Measurements from ENCODE around the gene MAST1. TPM values are rescaled to one million over a fixed set of nuclear protein-coding genes. Genes with fewer than 3 reads are reported as not detected.
"Not testable (repeated sequence)": the region's sequence is repeated elsewhere in the genome, so short reads cannot be mapped to it uniquely, and the experiment has no call there.

Gene MAST1
- total RNA-seq, 2 donors from 2014 or later, result 0.31 TPM; not detected in 1

DNA sequence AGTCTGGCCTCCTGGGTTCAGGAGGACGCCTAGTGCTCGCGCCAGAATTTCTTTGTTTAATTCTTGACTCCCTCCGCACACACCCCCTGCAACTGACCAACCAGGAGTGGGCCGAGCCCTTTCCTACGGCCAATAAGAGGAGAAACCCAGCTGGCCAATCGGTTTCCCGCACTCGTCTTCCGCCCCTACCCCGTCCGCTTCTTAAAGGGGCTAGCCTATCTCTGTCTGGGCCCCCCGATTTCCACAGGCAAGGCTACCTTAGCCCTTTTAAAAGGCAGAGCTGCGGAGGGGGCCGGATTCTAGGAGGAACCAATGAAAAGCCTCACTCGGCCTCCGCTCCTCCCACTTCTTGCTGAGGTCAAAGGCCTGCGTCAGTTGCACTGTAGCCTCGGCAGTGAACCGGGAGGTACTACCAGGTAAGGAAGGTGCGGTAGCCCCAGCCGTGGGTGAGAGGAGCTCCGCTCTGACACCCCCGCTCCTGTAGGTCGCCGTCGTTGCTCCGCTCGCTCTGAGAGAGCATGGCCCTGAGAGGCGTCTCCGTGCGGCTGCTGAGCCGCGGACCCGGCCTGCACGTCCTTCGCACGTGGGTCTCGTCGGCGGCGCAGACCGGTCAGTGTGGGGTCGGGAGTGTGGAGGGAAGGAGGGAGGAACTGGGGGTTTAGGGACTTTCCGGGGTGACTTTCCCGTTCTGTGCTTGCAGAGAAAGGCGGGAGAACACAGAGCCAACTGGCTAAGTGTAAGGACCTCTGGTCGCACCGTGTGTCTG lies 52.7 kb downstream of the MAST1 start, which contains the start of gene GCDH:
TSS of gene GCDH (plus strand) at position 374 of the 766 bp plus-strand sequence. CDS start at position 519, 145 bp downstream.
- Mint-ChIP-seq H3K27me3 (no peaks in the 10 kb centered on the region), H3K27ac (peak within 1 kb of the TSS; percentile 68 to 93)

DNA sequence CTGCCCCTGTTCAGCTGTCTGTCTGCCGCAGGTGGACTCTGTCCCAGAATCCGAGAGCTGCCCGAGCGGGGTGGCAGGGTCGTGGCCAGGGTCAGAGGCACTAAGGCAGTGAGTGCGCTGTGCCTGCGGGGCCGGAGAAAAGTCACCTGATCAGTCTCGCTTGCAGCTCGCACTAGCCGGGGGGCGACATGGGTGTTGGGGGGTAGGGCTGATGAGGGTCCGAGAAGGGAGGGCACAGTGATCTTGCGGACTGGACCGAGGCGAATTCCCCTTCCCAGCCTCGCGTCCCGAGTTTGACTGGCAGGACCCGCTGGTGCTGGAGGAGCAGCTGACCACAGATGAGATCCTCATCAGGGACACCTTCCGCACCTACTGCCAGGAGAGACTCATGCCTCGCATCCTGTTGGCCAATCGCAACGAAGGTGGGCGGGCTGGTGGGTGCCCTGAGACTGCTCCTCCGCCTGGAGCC lies 53.3 kb downstream of the MAST1 start:
- Mint-ChIP-seq H3K4me1 (ENCODE audit: low read depth in 2 of 2) (peaks cover 17 to 18% of the 10 kb centered on the region in 2 donors), H3K27ac (peak overlapping the region; percentile 68 to 93)
- no peak for ATAC-seq

More for the DNA sequence above, 52.7 kb downstream of the MAST1 start, which contains the start of gene GCDH:
- peak within 1 kb of the TSS; percentile 90 for H3K4me3 Mint-ChIP-seq
- ATAC-seq, result peak; percentile 98 to 99
- H3K36me3 Mint-ChIP-seq, result peaks cover 6% of the 10 kb centered on the region
- H3K4me1 Mint-ChIP-seq (ENCODE audit: low read depth in 2 of 2), result peaks cover 17 to 18% of the 10 kb centered on the region in 2 donors
- no peaks in the 10 kb centered on the region for H3K9me3 Mint-ChIP-seq
- DNase-seq (ENCODE audit: low spot score), result peak; percentile 98

GRCh38 chr19:12893582-12893981 lies 55.3 kb downstream of the MAST1 start:
- H3K9me3 Mint-ChIP-seq, result no peaks in the 10 kb centered on the region
- no peaks in the 10 kb centered on the region for H3K27me3 Mint-ChIP-seq

More for the DNA sequence above, 53.3 kb downstream of the MAST1 start:
- no peaks in the 10 kb centered on the region for H3K27me3 Mint-ChIP-seq
- peaks cover 6% of the 10 kb centered on the region for H3K36me3 Mint-ChIP-seq
- no peaks in the 10 kb centered on the region for H3K9me3 Mint-ChIP-seq
- peak overlapping the region; percentile 90 for H3K4me3 Mint-ChIP-seq
- no peak for DNase-seq (ENCODE audit: low spot score)

GRCh38 chr19:12896460-12896859 lies 58.1 kb downstream of the MAST1 start:
- Mint-ChIP-seq H3K4me3 (no peak overlapping the region), H3K36me3 (peaks cover 10% of the 10 kb centered on the region), H3K27me3 (no peaks in the 10 kb centered on the region), H3K4me1 (ENCODE audit: low read depth in 2 of 2) (peaks cover 18 to 24% of the 10 kb centered on the region in 2 donors), H3K9me3 (no peaks in the 10 kb centered on the region), H3K27ac (no peak overlapping the region)
- DNase-seq (ENCODE audit: low spot score) (no peak), ATAC-seq (no peak)

More at GRCh38 chr19:12893582-12893981, 55.3 kb downstream of the MAST1 start:
- Mint-ChIP-seq H3K4me3 (peak overlapping the region; percentile 38), H3K4me1 (ENCODE audit: low read depth in 2 of 2) (peaks cover 18 to 21% of the 10 kb centered on the region in 2 donors), H3K27ac (no peak overlapping the region), H3K36me3 (peaks cover 10% of the 10 kb centered on the region)
- ATAC-seq, result no peak
- DNase-seq (ENCODE audit: low spot score), result no peak

DNA sequence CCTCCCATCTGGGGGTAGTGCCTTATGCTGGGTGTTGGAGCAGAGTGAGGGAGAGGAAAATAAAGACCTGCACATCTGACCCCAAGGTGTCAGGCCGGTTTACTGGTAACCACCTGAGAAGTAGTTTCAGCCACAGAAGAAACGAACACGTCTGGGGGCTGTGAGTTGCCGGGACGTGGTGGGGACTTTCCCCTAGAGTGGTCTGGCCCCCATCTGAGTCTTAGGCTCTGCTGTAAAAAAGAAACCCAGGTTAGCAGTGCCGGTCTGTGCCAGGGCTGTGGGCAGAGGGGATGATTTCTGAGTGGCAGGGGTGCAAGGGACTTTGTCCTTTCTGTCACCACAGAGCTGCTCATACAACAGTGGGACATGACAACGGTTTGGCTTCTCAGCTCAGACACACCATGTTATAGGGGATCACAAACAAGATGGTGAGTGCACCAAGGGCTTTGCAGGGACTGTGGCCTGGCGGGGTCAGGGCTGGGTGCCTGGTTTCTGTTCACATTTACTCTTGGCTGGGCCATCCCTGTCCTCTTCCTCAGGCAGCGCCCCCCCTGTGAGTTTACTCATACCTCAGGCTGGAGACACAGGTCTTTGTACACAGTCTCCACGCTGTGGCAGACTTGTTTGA lies 61.7 kb downstream of the MAST1 start:
- Mint-ChIP-seq H3K4me3 (peak overlapping the region; percentile 75), H3K27me3 (no peaks in the 10 kb centered on the region), H3K27ac (peak overlapping the region; percentile 67 to 73), H3K9me3 (no peaks in the 10 kb centered on the region), H3K4me1 (ENCODE audit: low read depth in 2 of 2) (peaks cover 9 to 18% of the 10 kb centered on the region in 2 donors), H3K36me3 (peaks cover 7% of the 10 kb centered on the region)
- ATAC-seq (peak; percentile 93 to 97), DNase-seq (ENCODE audit: low spot score) (peak; percentile 75)

DNA sequence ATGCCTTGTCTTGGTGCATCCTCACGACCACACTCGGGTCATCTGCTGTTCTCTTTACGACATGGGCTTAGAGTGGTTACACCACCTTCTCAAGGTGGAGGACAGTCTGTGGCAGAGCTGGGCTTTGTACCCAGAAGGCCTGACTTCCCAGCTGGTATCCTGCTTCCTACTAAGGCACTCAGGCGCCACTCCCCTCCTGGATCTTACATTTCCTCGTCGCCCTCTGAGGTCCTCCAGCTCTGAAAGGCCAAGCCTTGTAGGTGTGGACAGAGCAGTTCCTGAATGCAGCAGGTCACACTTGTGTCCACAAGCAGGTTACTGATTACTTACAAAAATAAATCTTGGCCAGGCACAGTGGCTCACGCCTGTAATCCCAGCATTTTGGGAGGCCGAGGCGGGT lies 68.9 kb downstream of the MAST1 start:
- H3K27ac Mint-ChIP-seq, result no peak overlapping the region
- H3K4me3 Mint-ChIP-seq, result no peak overlapping the region
- no peak for ATAC-seq
- DNase-seq (ENCODE audit: low spot score), result no peak
- H3K27me3 Mint-ChIP-seq, result no peaks in the 10 kb centered on the region
- H3K9me3 Mint-ChIP-seq, result no peaks in the 10 kb centered on the region
- H3K36me3 Mint-ChIP-seq, result no peaks in the 10 kb centered on the region
- H3K4me1 Mint-ChIP-seq (ENCODE audit: low read depth in 2 of 2), result peaks cover 4 to 7% of the 10 kb centered on the region in 2 donors

GRCh38 chr19:12912571-12912970 lies 74.3 kb downstream of the MAST1 start:
- Mint-ChIP-seq H3K4me3 (no peak overlapping the region), H3K9me3 (no peaks in the 10 kb centered on the region), H3K27me3 (no peaks in the 10 kb centered on the region), H3K36me3 (no peaks in the 10 kb centered on the region), H3K4me1 (ENCODE audit: low read depth in 2 of 2) (peaks cover 24 to 27% of the 10 kb centered on the region in 2 donors), H3K27ac (no peak overlapping the region)
- ATAC-seq (no peak), DNase-seq (ENCODE audit: low spot score) (no peak)

- H3K36me3 Mint-ChIP-seq, result no peaks in the 10 kb centered on the region
Measured at GRCh38 chr19:12913011-12913561, 74.8 kb downstream of the MAST1 start.

DNA sequence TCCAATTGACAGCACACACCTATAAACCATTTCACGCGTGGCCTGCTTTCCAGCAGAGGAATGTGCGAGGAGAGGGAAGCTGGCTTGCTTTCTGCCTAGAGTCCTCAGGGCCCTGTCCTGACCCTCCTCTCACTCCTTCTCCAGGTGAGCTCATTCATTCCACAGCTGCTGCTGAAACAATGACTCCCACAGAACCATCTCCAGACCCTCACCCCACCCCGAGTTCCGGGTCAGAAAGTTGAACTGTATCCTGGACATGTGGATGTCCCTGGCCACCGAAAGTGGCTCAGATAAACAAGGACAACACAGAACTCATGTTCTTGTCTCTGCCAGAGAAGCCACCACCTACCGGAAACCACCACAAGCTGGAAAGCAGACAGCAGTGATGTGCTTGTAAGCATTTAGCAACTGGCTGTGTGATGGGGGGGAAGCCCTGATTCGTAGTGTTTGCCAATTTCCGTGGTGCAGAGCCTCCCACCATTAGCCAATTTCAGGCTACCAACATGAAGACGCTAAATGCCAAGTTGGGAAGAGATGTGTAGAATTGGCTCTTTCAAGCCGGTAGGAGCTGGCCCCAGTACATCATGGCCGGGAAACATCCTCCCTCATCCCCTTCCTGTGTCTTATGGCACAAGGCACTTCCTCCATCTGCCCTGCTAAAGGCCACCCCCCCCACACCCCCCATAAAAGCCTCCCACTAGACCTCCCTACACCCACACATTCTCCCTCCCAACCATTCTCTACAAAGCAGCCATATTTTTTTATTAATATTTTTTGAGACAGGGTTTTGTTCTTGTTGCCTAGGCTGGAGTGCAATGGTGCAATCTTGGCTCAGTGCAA lies 75.8 kb downstream of the MAST1 start:
- Mint-ChIP-seq H3K27me3 (no peaks in the 10 kb centered on the region), H3K4me3 (peak overlapping the region; percentile 54), H3K27ac (peak overlapping the region; percentile 83 to 89), H3K4me1 (ENCODE audit: low read depth in 2 of 2) (peaks cover 27 to 30% of the 10 kb centered on the region in 2 donors), H3K36me3 (no peaks in the 10 kb centered on the region), H3K9me3 (no peaks in the 10 kb centered on the region)
- DNase-seq (ENCODE audit: low spot score), result peak; percentile 78
- ATAC-seq, result peak; percentile 75 to 81

More at GRCh38 chr19:12913011-12913561, 74.8 kb downstream of the MAST1 start:
- ATAC-seq (no peak), DNase-seq (ENCODE audit: low spot score) (no peak)
- Mint-ChIP-seq H3K4me1 (ENCODE audit: low read depth in 2 of 2) (peaks cover 24 to 27% of the 10 kb centered on the region in 2 donors), H3K9me3 (no peaks in the 10 kb centered on the region), H3K27ac (peak overlapping the region; percentile 83 to 89), H3K27me3 (no peaks in the 10 kb centered on the region), H3K4me3 (peak overlapping the region; percentile 54)

DNA sequence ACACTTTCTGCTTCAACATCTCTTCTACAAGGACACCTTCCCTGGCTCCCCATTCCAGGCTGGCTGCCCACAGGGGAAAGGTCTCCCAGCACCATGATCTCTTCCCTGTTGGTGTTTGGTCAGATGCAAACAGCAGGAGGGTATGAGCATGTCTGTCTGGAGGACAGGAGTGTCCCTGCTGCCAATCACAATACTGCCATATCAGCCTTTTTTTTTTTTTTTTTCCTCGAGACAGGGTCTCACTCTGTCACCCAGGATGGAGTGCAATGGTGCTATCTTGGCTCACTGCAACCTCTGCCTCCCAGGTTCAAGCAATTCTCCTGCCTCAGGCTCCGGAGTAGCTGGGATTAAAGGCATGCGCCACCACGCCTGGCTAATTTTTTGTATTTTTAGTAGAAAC lies 77.5 kb downstream of the MAST1 start:
- Mint-ChIP-seq H3K4me1 (ENCODE audit: low read depth in 2 of 2) (peaks cover 30 to 37% of the 10 kb centered on the region in 2 donors), H3K4me3 (peak overlapping the region; percentile 2), H3K27ac (peak overlapping the region in 1 of 2 donors; percentile 47)
- not testable (repeated sequence) for DNase-seq (ENCODE audit: low spot score); H3K27me3 Mint-ChIP-seq; H3K36me3 Mint-ChIP-seq; H3K9me3 Mint-ChIP-seq; ATAC-seq

DNA sequence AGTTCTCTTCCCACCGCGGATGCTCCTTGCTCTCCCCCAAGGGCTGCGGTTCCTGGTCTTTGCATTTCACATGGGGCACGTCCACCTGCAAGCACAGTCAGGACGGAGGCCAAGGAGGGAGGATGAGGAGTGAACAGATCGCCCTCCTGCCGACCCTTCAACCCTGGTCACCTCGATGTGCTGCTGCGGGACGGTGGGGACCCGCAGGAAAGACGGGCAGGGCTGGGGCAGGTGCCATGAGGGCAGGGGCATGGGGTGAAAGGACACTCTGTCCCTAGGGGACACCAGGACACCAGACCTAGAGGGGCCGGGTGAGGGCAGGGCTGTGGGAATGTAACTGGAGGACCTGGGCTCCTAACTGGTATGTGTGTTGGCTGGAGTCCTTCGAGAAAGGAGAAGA lies 79.9 kb downstream of the MAST1 start:
- peaks cover 6% of the 10 kb centered on the region for H3K36me3 Mint-ChIP-seq

GRCh38 chr19:12921047-12921446 lies 82.7 kb downstream of the MAST1 start:
- H3K4me3 Mint-ChIP-seq, result no peak overlapping the region
- peaks cover 8% of the 10 kb centered on the region for H3K36me3 Mint-ChIP-seq
- H3K27me3 Mint-ChIP-seq, result no peaks in the 10 kb centered on the region
- ATAC-seq (no peak), DNase-seq (ENCODE audit: low spot score) (no peak)
- peak overlapping the region; percentile 26 to 91 for H3K27ac Mint-ChIP-seq
- H3K9me3 Mint-ChIP-seq, result no peaks in the 10 kb centered on the region
- H3K4me1 Mint-ChIP-seq (ENCODE audit: low read depth in 2 of 2), result peaks cover 14 to 21% of the 10 kb centered on the region in 2 donors

More for the DNA sequence above, 79.9 kb downstream of the MAST1 start:
- no peak for ATAC-seq
- DNase-seq (ENCODE audit: low spot score), result no peak
- peak overlapping the region; percentile 85 to 91 for H3K27ac Mint-ChIP-seq
- H3K27me3 Mint-ChIP-seq, result no peaks in the 10 kb centered on the region
- H3K9me3 Mint-ChIP-seq, result no peaks in the 10 kb centered on the region
- peak overlapping the region; percentile 76 for H3K4me3 Mint-ChIP-seq
- H3K4me1 Mint-ChIP-seq (ENCODE audit: low read depth in 2 of 2), result peaks cover 30 to 34% of the 10 kb centered on the region in 2 donors

DNA sequence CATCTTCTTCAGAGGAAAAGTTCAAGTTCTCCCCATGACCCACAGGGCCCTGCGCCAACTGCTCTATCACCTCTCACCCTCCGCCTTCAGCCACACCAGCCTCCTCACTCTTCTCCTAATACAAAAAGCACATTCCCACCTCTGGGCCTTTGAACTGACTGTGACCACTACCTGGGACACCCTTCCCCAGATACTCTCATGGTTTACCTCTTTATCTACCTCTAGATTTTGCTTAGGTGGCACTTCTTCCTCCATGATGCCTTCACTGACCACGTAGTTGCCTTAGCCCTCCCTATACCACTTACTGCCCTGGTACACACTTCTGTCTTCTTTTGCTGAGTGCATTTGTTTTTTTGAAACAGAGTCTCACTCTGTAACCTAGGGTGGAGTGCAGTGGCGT lies 84.6 kb downstream of the MAST1 start:
- Mint-ChIP-seq H3K27me3 (no peaks in the 10 kb centered on the region), H3K4me3 (no peak overlapping the region)
- ATAC-seq, result no peak

More for the DNA sequence above, 84.6 kb downstream of the MAST1 start:
- Mint-ChIP-seq H3K36me3 (peaks cover 14% of the 10 kb centered on the region), H3K9me3 (no peaks in the 10 kb centered on the region), H3K27ac (no peak overlapping the region), H3K4me1 (ENCODE audit: low read depth in 2 of 2) (peaks cover 10 to 16% of the 10 kb centered on the region in 2 donors)
- DNase-seq (ENCODE audit: low spot score), result no peak

All from natural killer cell treated with Interleukin-12 subunit alpha and Interleukin-12 subunit beta and Interleukin-15 and Interleukin-18, amount 100 ng/mL, for 72 hours (primary cell).